Stimulated activated naive B cell treated with anti-CD40 and anti-IgM and Interleukin-4, amounts not matched to agents 10 μg/mL and 1 μg/mL and 100 μg/mL, for 72 hours (primary cell): Measurements from ENCODE around the gene ZNF565.
"Not testable (repeated sequence)": the region's sequence is repeated elsewhere in the genome, so short reads cannot be mapped to it uniquely, and the experiment has no call there.

Source experiments
- ATAC-seq, 2 donors: fragments of 150-1000 bp; cut with Tn5 transposase; replicated peaks; 2 replicates each; pipeline ENCODE4 v1.10.0; 2021; ENCODE audit warnings: moderate library complexity in 1 of 2
- DNase-seq: peaks from one replicate; pipeline ENCODE4 v3.0.0; 2021
- H3K27ac Mint-ChIP-seq: one replicate; pipeline ENCODE4 v1.8.0; 2022; ENCODE audit warnings: mild to moderate bottlenecking, mixed read lengths
- H3K27me3 Mint-ChIP-seq, 2 donors: one replicate each; pipeline ENCODE4 v1.8.0; 2022; ENCODE audit warnings: mixed read lengths in 2 of 2
- H3K36me3 Mint-ChIP-seq, 2 donors: one replicate each; pipeline ENCODE4 v1.8.0; 2022; ENCODE audit warnings: mixed read lengths in 2 of 2, mild to moderate bottlenecking in 1 of 2
- H3K4me1 Mint-ChIP-seq, 2 donors: one replicate each; pipeline ENCODE4 v1.8.0; 2022; ENCODE audit warnings: mixed read lengths in 2 of 2, mild to moderate bottlenecking in 1 of 2
- H3K4me3 Mint-ChIP-seq, 2 donors: one replicate each; pipeline ENCODE4 v1.8.0; 2022; ENCODE audit warnings: mild to moderate bottlenecking in 2 of 2, mixed read lengths in 2 of 2, moderate library complexity in 1 of 2
- H3K9me3 Mint-ChIP-seq, 2 donors: one replicate each; pipeline ENCODE4 v1.8.0; 2022; ENCODE audit warnings: mixed read lengths in 2 of 2, mild to moderate bottlenecking in 1 of 2

Gene ZNF565

DNA sequence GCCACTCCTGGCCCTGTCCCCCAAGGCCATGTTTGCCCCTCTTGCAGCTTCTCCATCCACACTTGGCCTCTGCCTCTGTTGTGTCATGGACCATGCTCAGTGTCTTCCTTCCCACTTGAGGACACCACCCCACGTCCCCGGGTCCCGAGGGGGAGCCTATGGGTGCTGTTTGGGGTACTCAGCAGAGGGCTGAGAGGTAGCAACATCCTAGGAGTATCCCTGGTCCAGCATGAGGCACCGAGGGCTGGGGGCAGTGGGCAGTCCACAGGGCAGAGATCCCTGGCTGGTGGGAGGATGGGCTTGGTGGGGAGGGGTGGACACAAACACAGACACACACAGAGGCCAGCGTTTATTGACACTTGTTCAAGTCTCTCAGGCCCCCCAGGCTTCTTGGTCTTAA lies 63.9 kb downstream of the ZNF565 start:
- Mint-ChIP-seq H3K4me3 (no peak overlapping the region), H3K27ac (no peak overlapping the region), H3K9me3 (no peaks in the 10 kb centered on the region), H3K27me3 (no peaks in the 10 kb centered on the region), H3K36me3 (peaks cover 50 to 58% of the 10 kb centered on the region in 2 donors), H3K4me1 (peaks cover 10 to 23% of the 10 kb centered on the region in 2 donors)
- ATAC-seq (no peak), DNase-seq (no peak)

DNA sequence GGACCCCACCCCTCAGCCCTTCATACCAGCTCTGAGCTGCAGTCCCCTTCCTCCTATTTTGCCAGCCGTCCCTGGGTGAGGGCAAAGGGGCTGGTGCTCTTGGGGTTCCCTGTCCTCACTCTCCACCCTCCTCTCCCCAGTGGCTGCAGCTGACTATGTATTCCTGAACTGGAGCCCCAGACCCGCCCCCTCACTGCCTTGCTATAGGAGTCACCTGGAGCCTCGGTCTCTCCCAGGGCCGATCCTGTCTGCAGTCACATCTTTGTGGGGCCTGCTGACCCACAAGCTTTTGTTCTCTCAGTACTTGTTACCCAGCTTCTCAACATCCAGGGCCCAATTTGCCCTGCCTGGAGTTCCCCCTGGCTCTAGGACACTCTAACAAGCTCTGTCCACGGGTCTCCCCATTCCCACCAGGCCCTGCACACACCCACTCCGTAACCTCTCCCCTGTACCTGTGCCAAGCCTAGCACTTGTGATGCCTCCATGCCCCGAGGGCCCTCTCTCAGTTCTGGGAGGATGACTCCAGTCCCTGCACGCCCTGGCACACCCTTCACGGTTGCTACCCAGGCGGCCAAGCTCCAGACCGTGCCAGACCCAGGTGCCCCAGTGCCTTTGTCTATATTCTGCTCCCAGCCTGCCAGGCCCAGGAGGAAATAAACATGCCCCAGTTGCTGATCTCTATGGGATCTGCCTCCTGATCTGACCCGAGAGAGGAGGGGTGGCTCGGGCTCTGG lies 64.6 kb downstream of the ZNF565 start:
- H3K27ac Mint-ChIP-seq, result no peak overlapping the region
- peaks cover 52 to 61% of the 10 kb centered on the region in 2 donors for H3K36me3 Mint-ChIP-seq
- H3K4me1 Mint-ChIP-seq, result peaks cover 10 to 23% of the 10 kb centered on the region in 2 donors
- ATAC-seq, result no peak
- no peak overlapping the region for H3K4me3 Mint-ChIP-seq
- H3K27me3 Mint-ChIP-seq, result no peaks in the 10 kb centered on the region
- H3K9me3 Mint-ChIP-seq, result no peaks in the 10 kb centered on the region
- DNase-seq, result no peak

DNA sequence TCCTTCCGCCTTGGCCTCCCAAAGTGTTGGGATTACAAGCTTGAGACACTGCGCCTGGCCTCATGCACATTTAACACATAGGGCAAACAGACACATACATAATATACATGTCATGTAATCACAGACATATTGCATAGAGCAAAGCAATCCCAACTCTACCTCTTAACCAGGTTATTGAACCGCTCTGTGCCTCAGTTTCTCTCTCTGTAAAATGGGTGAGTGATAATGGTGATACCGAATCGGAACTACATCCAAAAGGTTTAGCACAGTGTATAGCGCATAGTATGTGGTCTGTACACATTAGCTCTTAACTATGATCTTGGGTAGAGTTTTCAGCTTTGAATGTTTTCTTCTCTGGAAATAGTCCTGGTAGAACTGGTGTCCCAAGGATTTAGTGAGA lies 69.8 kb downstream of the ZNF565 start:
- DNase-seq, result no peak
- no peaks in the 10 kb centered on the region for H3K27me3 Mint-ChIP-seq
- ATAC-seq, result no peak
- peaks cover 5% of the 10 kb centered on the region in 2 donors for H3K9me3 Mint-ChIP-seq
- peaks cover 58 to 75% of the 10 kb centered on the region in 2 donors for H3K36me3 Mint-ChIP-seq
- H3K27ac Mint-ChIP-seq, result no peak overlapping the region
- H3K4me3 Mint-ChIP-seq, result no peak overlapping the region
- peaks cover 20 to 26% of the 10 kb centered on the region in 2 donors for H3K4me1 Mint-ChIP-seq

DNA sequence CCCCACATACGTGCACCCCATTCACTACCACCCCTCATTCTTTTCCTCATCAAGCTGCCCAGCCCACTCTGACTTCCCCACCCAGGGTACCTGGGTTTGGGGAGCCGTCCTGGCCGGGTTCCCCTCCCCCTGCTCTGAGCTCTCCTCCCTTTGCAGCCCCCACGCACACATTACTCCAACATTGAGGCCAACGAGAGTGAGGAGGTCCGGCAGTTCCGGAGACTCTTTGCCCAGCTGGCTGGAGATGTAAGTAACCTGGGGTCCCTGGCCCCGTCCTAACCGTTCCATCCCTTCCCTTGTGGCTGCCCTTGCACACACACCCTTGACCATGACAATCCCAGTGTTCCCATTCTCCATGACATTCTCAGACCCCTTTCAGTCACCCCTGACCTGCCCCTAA lies 72.0 kb downstream of the ZNF565 start:
- Mint-ChIP-seq H3K4me1 (peaks cover 20 to 26% of the 10 kb centered on the region in 2 donors), H3K9me3 (peaks cover 5% of the 10 kb centered on the region in 2 donors), H3K4me3 (peak overlapping the region; percentile 15 to 43), H3K27ac (peak overlapping the region; percentile 42), H3K36me3 (peaks cover 42 to 57% of the 10 kb centered on the region in 2 donors), H3K27me3 (no peaks in the 10 kb centered on the region)
- DNase-seq, result no peak
- no peak for ATAC-seq

DNA sequence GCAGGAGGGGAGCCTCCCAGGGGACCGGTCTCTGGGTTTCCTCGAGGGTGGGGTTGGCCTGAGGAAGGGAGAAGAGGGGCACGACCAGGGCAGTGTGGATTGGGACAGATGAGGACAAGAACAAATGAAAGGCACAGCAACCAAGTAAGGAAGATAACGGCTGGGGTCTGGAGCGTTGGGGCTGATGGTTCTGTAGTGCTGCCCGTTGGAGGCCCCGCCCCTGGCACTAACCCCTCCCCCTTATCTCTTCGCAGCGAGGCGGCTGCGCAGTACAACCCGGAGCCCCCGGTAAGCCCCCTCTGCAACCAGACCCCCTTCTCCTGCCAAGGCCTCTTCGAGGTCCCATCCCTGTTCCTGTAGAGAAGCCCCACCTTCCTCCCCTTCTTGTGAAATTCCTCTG lies 72.4 kb downstream of the ZNF565 start:
- peaks cover 38 to 53% of the 10 kb centered on the region in 2 donors for H3K36me3 Mint-ChIP-seq
- H3K9me3 Mint-ChIP-seq, result peaks cover 5% of the 10 kb centered on the region in 2 donors
- H3K27ac Mint-ChIP-seq, result peak overlapping the region; percentile 42

DNA sequence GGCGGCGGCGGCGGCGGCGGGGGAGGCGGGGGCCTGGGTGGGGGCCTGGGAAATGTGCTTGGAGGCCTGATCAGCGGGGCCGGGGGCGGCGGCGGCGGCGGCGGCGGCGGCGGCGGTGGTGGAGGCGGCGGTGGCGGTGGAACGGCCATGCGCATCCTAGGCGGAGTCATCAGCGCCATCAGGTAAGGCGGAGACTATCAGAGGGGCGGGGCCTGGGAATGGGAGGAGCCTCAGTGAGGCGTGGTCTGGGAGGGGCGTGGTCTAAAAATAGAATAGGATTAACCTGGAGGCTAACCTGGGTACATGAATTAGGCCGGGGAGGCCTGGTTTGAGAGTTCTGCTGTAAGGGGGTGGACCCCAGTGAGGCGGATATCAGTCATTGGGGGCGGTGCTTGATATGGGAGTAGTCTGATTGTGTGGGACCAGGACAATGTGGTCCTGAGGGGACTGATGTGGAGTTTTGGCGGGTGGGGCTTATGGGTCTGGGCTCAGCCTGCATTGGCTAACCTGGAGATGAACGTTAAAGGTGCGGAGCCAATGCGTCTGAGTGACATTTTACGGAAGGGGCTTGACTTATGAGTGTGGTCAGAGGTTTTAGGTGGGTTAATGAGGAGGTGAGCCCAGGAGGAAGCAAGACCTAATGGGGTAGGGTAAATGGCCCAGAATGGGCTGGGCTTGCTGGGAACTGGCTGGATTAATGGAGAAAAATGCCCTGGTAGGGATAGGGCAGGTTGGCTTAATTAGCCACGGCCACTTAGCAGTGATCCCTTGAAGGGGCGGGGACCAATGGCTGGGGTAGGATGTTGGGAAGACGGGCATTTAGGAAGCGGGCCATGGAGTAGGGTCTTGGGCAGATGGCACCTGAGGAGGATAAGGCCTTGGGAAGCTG lies 73.2 kb downstream of the ZNF565 start:
- Mint-ChIP-seq H3K4me3 (peak overlapping the region; percentile 84 to 97), H3K36me3 (peaks cover 30 to 45% of the 10 kb centered on the region in 2 donors), H3K4me1 (peaks cover 21% of the 10 kb centered on the region in 2 donors), H3K27me3 (peaks cover 0 to 2% of the 10 kb centered on the region in 2 donors), H3K9me3 (peaks cover 5% of the 10 kb centered on the region in 2 donors), H3K27ac (peak overlapping the region; percentile 97)
- ATAC-seq (peak; percentile 70 to 75), DNase-seq (peak; percentile 84)

More for the DNA sequence above, 72.4 kb downstream of the ZNF565 start:
- ATAC-seq (no peak), DNase-seq (no peak)
- Mint-ChIP-seq H3K4me1 (peaks cover 20 to 26% of the 10 kb centered on the region in 2 donors), H3K4me3 (peak overlapping the region; percentile 84 to 97), H3K27me3 (no peaks in the 10 kb centered on the region)

DNA sequence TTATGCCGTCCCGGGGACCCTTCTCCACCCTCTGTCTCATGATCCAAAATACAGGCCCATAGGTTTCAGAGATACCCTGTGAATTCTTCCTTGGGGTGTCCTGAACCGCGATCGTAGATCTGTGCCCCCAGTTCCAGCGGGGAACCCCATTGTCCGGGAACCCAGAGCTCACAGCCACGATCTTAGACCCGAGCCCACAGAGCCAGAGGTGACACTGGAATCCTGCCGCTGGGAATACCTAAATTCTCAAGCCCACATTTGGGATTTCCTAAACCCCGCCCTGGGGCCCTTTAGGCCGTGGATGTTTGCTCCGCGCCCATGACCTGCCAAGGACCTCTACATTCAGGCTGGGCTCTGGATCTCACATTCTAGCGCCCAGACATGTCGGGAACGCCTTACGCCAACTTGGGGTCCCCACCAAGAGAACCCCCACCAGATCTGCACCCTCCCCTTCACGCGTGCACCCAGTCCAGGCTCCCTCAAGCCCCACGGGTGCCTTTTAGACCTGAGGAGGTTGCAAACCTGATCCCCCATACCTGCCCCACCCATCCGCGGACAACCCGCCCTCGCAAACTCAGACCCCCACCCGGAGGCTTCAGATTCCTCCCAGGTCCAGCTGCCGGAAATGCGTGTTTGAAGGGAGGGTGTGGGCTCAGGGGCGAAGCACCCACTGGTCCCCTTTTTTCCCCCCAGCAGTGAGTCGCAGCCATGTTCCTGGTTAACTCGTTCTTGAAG lies 74.0 kb downstream of the ZNF565 start:
- ATAC-seq (peak; percentile 39 to 44), DNase-seq (peak; percentile 37)
- peak overlapping the region; percentile 97 for H3K27ac Mint-ChIP-seq
- H3K27me3 Mint-ChIP-seq, result peaks cover 6 to 10% of the 10 kb centered on the region in 2 donors
- H3K9me3 Mint-ChIP-seq, result peaks cover 5% of the 10 kb centered on the region in 2 donors
- peak overlapping the region; percentile 84 to 97 for H3K4me3 Mint-ChIP-seq
- H3K4me1 Mint-ChIP-seq, result peaks cover 20 to 21% of the 10 kb centered on the region in 2 donors
- H3K36me3 Mint-ChIP-seq, result peaks cover 22 to 37% of the 10 kb centered on the region in 2 donors

DNA sequence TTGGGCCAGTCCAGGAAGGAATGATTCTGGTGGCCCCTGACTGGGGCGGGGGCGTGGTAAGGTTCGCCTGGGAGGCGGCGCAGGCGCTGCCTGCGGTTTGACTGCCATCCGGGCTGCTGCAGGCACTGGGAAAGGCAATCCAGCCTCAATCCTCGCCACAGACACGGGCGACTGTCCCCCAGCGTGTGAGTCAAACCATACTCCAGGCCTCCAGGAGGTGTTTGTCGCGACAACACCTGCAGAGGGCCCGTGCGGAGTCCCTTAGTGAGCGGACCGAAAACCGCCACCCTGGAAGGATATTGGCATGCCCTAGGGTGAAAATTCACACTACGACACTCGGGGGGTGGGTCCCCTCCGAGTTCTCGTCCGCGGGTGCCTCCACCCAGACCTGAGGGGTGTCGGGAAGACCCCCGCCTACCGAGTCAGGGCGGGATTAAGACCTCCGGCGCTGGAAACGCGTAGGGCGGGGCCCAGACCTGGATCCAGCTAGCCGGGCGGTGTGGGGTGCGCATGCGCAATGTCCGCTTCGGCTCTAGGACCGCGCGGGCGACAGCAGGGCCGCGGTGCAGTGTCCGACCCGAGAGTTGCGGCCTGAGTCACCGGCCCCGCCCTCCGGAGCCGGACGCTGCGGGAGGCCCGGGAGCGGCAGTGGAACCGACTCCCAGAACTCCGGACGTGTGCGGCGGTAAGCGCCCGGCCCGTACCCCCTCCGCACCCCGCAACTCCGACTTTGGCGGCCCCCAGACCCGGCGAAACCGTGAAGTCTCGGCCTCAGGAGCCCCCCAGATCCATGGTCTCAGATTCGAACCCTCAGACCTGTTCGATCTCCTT lies 74.8 kb downstream of the ZNF565 start, which contains the start of gene CAPNS1:
Gene CAPNS1 (plus strand): TSS at position 594 of the 831 bp plus-strand sequence. CDS start 946 bp downstream, outside the sequence.
- Mint-ChIP-seq H3K27ac (peak within 1 kb of the TSS; percentile 97), H3K36me3 (peaks cover 22 to 30% of the 10 kb centered on the region in 2 donors), H3K9me3 (peaks cover 5% of the 10 kb centered on the region in 2 donors), H3K4me3 (peak within 1 kb of the TSS; percentile 84 to 97), H3K27me3 (peaks cover 11 to 16% of the 10 kb centered on the region in 2 donors), H3K4me1 (peaks cover 20 to 21% of the 10 kb centered on the region in 2 donors)
- DNase-seq, result peak; percentile 93
- peak; percentile 81 to 86 for ATAC-seq

DNA sequence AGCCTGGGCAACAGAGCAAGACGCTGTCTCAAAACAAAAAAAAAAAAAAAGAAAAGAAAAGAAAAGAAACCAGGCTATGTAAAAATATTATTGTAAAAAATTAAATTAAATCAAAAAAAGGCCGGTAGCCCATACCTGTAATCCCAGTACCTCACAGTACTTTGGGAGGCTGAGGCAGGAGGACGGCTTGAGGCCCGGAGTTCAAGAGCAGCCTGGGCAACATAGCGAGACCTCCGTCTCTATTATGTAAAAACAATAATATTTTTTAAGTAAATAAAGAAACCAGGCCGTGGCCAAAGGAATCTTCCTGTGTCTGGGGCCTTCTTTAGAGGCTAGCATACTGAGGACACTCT lies 75.4 kb downstream of the ZNF565 start:
- H3K27me3 Mint-ChIP-seq, result peaks cover 11 to 16% of the 10 kb centered on the region in 2 donors

DNA sequence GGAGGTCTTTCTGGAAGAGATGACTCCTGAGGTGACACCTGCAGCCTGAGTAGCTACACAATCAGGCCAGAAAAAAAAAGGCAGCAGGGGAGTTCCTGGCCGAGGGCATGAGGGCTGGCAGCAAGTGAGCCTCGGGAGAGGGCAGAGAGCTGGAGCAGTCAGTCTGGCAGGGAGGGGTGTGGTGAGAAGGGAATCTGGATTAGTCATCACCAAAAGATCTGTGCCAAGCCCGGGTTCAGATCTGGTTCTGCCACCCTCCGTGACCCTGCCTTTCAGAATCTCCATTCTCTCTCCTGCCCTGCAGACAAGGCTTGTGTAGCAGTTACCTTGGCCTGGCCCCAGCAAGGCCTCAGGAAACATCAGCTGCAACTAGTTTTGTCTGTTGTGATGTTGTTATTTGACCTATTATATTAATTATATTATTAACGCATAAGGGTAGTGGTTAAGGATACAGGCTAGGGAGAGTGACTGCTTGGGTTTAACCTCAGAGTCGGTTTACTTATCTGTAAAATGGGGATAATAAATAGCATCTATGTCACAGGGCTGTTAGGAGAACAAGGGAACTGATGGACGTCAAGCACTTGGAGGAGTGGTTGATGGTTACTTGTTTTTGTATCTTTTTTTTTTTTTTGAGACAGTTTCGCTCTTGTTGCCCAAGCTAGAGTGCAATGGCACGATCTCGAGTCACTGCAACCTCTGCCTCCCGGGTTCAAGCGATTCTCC lies 77.3 kb downstream of the ZNF565 start:
- Mint-ChIP-seq H3K4me1 (peaks cover 13 to 19% of the 10 kb centered on the region in 2 donors), H3K27me3 (peaks cover 11 to 16% of the 10 kb centered on the region in 2 donors), H3K4me3 (no peak overlapping the region), H3K27ac (no peak overlapping the region), H3K36me3 (peaks cover 12 to 15% of the 10 kb centered on the region in 2 donors), H3K9me3 (peaks cover 5% of the 10 kb centered on the region in 2 donors)
- DNase-seq, result no peak
- ATAC-seq, result no peak

More for the DNA sequence above, 75.4 kb downstream of the ZNF565 start:
- Mint-ChIP-seq H3K9me3 (peaks cover 5% of the 10 kb centered on the region in 2 donors), H3K36me3 (peaks cover 22 to 28% of the 10 kb centered on the region in 2 donors), H3K4me1 (peaks cover 20 to 21% of the 10 kb centered on the region in 2 donors), H3K27ac (peak overlapping the region; percentile 97), H3K4me3 (peak overlapping the region; percentile 84 to 97)
- ATAC-seq, result no peak
- no peak for DNase-seq

DNA sequence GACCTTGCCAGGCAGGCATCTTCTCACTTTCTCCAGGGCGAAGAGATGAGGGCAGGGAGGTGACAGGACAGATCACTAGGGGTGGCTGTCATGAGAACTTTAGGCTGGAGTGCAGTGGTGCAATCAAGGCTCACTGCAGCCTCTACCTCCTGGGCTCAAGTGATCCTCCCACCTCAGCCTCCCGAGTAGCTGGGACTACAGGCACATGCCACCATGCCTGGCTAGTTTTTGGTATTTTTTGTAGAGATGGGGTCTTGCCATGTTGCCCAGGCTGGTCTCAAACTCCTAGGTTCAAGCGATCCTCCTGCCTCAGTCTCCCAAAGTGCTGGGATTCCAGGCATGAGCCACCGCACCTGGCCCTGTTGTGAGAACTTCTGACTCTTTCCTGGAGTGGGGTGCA lies 79.6 kb downstream of the ZNF565 start:
- H3K36me3 Mint-ChIP-seq, H3K27ac Mint-ChIP-seq, ATAC-seq, H3K9me3 Mint-ChIP-seq, DNase-seq, H3K4me1 Mint-ChIP-seq, H3K4me3 Mint-ChIP-seq: not testable (repeated sequence)
- H3K27me3 Mint-ChIP-seq, result peaks cover 11 to 16% of the 10 kb centered on the region in 2 donors
